Spinal cord (tissue), 10 donors: ENCODE data around the gene TOP3B. TPM values are rescaled to one million over a fixed set of nuclear protein-coding genes. Genes with fewer than 3 reads are reported as not detected.

Experiments
- DNase-seq, 6 donors: peaks; one replicate each; pipeline versions ENCODE4 v3.0.0 to v3.0.0-alpha.2; 2013 to 2015; ENCODE audit warnings: low spot score in 6 of 6, low read depth in 4 of 6
- H3K27ac ChIP-seq: one replicate; pipeline ENCODE4 v1.5.1; 2013; ENCODE audit warnings: low read depth, low read length, control low read depth
- H3K27me3 ChIP-seq: one replicate; pipeline ENCODE4 v1.6.1; 2013; ENCODE audit warnings: low read length; ENCODE audit not compliant: control insufficient read depth, insufficient read depth
- H3K36me3 ChIP-seq: one replicate; pipeline ENCODE4 v1.6.1; 2013; ENCODE audit warnings: low read length; ENCODE audit not compliant: control insufficient read depth, insufficient read depth
- H3K4me1 ChIP-seq: one replicate; pipeline ENCODE4 v1.6.1; 2013; ENCODE audit warnings: low read length; ENCODE audit not compliant: control insufficient read depth, insufficient read depth
- H3K4me3 ChIP-seq: one replicate; pipeline ENCODE4 v1.5.1; 2013; ENCODE audit warnings: low read depth, low read length, control low read depth
- H3K9me3 ChIP-seq: one replicate; pipeline ENCODE4 v1.6.1; 2013; ENCODE audit warnings: low read length; ENCODE audit not compliant: control insufficient read depth, insufficient read depth
- WGBS: methylation state at CpG from one replicate; pipeline ENCODE4 v1.1.5; 2013; ENCODE audit warnings: missing lambda C conversion rate; ENCODE audit not compliant: insufficient coverage; 5-methylcytosine and 5-hydroxymethylcytosine counted together
- polyA plus RNA-seq, 2 donors: library from polyadenylated mRNA; unstranded; fragments of 120-200 nt; gene quantifications; one replicate each; pipeline ENCODE4 v1.2.1, GENCODE V29; 2013; ENCODE audit not compliant: insufficient read length in 2 of 2
- total RNA-seq, 2 donors: library from RNA; depleted of rRNA in 1 of 2; stranded (reverse); fragments of 120-200 nt in 1 of 2; fragments of >200 nt in 1 of 2; gene quantifications; one replicate each; pipeline versions ENCODE4 v1.2.3 to v1.2.4, GENCODE V29; 2013 to 2014
- donor health status: healthy.

The TOP3B gene
- total and polyA plus RNA-seq, 4 donors: 11.5 to 25.8 (median 21.8) TPM

- no peaks in the 10 kb centered on the region for H3K27me3 ChIP-seq
- no peak overlapping the region for H3K27ac ChIP-seq
- no peak overlapping the region for H3K4me3 ChIP-seq
- H3K4me1 ChIP-seq: no peaks in the 10 kb centered on the region
- peaks cover 60% of the 10 kb centered on the region for H3K36me3 ChIP-seq
- H3K9me3 ChIP-seq: no peaks in the 10 kb centered on the region
- no peak for DNase-seq
- 91% methylated on average over 20 of the region's 22 CpGs for WGBS
Observed at GRCh38 chr22:21958360-21959273, 24.0 kb downstream of the TOP3B start.

DNA sequence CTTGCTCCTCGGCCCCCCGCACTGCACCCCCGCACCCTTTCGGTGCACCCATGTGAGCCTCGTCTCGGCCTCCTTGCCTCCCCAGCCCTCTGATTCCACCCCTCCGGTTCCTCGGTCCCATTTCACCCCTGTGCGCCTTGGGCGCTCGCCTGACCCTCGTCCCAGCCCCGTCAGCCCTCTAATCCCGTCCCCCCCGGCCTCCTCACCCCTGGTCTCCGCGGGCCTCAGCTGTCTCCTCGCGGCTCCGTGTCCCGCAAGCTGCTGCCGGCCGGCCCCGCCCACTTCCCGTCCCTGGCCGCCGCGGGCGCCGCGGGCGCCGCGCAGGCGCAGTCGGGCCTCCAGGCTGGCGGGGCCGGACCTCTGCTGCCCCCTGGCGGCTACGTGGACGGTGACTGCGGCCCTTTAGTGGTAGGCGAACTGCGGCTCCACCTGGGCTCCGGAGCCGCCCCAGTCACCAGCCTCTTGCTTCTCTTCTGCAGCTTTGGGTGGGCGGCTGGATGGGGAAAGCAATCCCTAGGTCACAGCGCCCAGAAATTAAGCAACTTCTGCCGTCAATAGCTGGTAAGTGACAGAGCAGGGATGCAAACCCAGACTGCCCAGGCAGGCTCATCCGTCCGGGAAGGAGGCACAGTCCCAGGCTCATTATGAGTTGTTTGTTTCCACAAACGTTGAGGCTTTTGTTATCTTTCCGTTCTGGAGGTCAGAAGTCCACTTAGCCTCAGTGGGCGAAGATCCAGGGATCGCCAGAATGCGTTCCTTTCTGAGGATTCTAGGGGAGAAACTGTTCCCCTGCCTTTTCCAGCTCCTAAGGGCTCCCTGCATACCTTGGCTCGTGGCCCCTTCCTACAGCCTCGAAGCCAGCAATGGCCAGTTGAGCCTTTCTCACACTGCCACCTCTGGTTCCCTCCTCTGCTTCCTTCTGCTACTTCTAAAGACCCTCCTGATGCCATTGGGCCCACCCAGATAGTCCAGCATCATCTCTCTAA is 29.7 kb downstream of the TOP3B start, which contains the start of gene PPM1F:
TSS of gene PPM1F (minus strand) at position 263 of the 986 bp plus-strand sequence. CDS start 6,800 bp downstream, outside the sequence.
- Histone ChIP-seq H3K36me3 (peaks cover 22% of the 10 kb centered on the region), H3K4me1 (peaks cover 41% of the 10 kb centered on the region), H3K9me3 (no peaks in the 10 kb centered on the region), H3K27me3 (no peaks in the 10 kb centered on the region), H3K27ac (no peak within 1 kb of the TSS), H3K4me3 (peak within 1 kb of the TSS; percentile 81)
- peak; percentile 60 to 94 (median 76) for DNase-seq
- WGBS: 12% methylated on average over 58 of the region's 58 CpGs

DNA sequence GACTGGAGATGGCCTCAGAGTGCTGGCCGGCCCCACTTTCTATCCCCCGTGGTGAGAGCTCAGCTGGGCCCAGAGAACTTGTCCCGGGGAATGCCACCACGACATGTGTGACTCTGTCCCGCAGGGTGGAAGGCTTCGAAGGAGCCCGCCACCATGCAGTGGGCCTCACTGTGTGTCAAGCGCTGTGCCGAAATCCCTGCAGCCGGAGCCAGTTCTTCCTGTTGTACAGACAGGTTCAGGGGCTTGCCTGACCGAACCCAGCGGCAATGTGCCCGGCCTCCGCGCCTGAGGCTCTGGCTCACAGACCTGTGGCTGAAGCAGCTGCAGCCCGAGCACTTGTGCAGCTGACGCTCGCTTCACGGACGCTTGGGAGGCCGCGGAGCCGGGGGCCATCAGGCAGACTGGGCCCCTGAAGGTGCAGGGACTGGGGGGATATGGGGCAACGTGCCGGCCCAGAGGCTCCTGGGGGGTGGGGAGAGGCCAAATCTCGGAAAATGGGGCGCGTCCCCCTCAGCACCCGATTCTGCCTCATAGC is 30.6 kb downstream of the TOP3B start:
- H3K9me3 ChIP-seq: no peaks in the 10 kb centered on the region
- H3K27ac ChIP-seq: no peak overlapping the region
- H3K4me3 ChIP-seq: peak overlapping the region; percentile 81
- DNase-seq: peak in 2 of 6 donors; percentile 57 to 60
- no peaks in the 10 kb centered on the region for H3K27me3 ChIP-seq
- H3K36me3 ChIP-seq: peaks cover 23% of the 10 kb centered on the region
- WGBS: 9% methylated on average over 24 of the region's 29 CpGs
- peaks cover 48% of the 10 kb centered on the region for H3K4me1 ChIP-seq

- Histone ChIP-seq H3K36me3 (peaks cover 32% of the 10 kb centered on the region), H3K4me3 (no peak overlapping the region), H3K27me3 (no peaks in the 10 kb centered on the region), H3K4me1 (peaks cover 58% of the 10 kb centered on the region), H3K9me3 (no peaks in the 10 kb centered on the region), H3K27ac (no peak overlapping the region)
- DNase-seq: no peak
- WGBS: 100% methylated on average over 2 of the region's 7 CpGs
Observed at GRCh38 chr22:21951062-21951461, 31.5 kb downstream of the TOP3B start.

DNA sequence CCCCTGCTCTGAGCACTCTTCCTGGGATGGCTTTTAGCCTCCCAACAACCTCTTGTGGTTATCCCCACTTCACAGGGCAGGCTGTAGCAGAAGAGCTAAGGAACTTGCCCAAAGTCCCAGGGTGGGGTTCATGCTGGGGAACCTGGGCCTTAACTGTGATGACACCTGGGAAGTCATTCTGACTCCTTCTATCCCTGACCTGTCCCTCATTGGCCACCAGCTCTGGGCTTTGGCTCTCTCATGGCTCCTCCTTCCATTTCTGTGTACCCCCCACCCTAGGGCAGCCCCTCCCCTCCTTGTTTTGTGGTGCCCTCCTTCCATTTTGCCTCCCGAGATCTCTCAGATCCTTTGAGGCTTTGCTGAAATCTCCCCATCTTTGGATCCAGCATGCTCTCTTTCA is 32.6 kb downstream of the TOP3B start:
- DNase-seq: no peak
- no peak overlapping the region for H3K27ac ChIP-seq
- peaks cover 43% of the 10 kb centered on the region for H3K36me3 ChIP-seq
- 86% methylated on average over 1 of the region's 1 CpG for WGBS
- no peaks in the 10 kb centered on the region for H3K9me3 ChIP-seq
- peaks cover 64% of the 10 kb centered on the region for H3K4me1 ChIP-seq
- H3K27me3 ChIP-seq: no peaks in the 10 kb centered on the region
- H3K4me3 ChIP-seq: no peak overlapping the region

DNA sequence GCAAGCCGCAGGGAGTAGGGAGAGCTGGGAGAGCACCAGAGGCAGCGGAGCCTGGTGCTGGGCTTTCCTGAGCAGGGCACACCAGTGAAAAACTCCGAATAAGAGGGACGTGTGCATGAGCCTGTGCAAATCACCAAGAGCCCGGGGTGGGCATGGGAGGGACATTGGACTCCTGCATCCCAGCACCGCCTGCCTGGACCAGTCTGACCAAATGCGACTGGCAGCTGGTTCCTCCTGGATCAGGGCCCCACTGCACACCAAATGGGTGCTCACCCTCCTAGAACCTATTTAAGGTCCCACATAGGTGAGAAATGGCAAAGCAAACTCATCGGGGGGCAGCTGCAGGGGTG is 33.0 kb downstream of the TOP3B start:
- H3K27ac ChIP-seq: peak overlapping the region; percentile 64
- H3K36me3 ChIP-seq: peaks cover 47% of the 10 kb centered on the region
- H3K9me3 ChIP-seq: no peaks in the 10 kb centered on the region
- no peak overlapping the region for H3K4me3 ChIP-seq
- H3K4me1 ChIP-seq: peaks cover 64% of the 10 kb centered on the region
- no peak for DNase-seq
- WGBS: 92% methylated on average over 7 of the region's 8 CpGs
- no peaks in the 10 kb centered on the region for H3K27me3 ChIP-seq

DNA sequence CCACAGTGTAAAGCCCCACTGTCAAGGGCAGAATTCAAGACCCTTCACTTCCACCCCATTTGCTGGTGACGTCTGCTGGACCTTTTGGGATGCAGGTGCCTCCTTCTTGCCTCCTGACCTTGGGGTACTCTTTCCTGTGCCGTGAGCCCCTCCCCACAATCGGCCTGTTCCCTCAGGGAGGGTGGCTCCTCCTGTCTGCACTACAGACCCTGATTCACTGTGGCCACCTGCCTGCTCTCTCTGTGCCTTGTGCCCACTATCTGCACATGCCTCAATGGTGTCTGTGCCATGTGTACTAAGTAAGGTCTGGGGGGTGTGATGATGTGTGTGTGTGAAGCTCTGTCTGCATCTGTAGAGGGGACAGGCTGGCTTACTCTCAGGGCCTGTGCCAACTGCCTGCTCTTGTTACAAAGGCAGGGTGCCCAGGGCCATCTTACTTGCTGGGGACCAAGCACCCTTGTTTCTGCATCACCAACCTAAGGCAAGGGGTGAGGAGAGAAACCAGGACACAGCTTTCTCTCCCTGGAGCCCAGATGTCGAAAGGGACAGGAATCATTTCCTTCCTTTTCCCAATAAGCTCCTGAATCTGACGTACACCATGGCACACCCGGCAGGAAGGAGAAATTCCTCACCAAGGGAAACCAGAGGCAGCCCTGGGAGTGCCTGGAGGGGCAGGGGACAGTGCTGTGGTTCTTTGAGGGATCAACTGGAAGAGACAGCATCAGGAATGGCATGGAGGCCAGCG is 33.6 kb downstream of the TOP3B start:
- H3K9me3 ChIP-seq: no peaks in the 10 kb centered on the region
- DNase-seq: peak in 1 of 6 donors; percentile 17
- 76% methylated on average over 4 of the region's 7 CpGs for WGBS
- no peak overlapping the region for H3K4me3 ChIP-seq
- H3K36me3 ChIP-seq: peaks cover 53% of the 10 kb centered on the region
- H3K4me1 ChIP-seq: peaks cover 66% of the 10 kb centered on the region
- peak overlapping the region; percentile 64 for H3K27ac ChIP-seq
- no peaks in the 10 kb centered on the region for H3K27me3 ChIP-seq

DNA sequence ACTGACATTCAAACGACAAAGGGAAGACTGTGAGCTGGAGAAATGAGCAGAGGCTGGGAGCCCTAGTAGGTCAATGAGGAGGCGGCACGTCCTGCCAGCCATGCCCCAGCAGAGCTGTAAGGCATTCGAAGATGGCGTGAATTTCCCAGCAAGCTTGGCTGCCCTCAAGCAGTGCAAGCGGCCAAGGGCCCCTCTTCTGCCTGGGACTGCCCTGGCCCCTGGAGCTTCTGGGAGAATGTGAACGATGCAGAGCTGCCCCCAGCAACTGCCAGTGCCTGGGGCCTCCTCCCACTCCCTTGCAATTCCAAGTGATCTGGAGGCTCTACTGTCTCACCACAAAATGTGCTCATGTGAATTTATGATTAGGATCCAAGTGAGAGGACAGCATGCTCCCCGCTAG is 34.2 kb downstream of the TOP3B start:
- DNase-seq: no peak
- no peak overlapping the region for H3K4me3 ChIP-seq
- 72% methylated on average over 8 of the region's 8 CpGs for WGBS
- peaks cover 72% of the 10 kb centered on the region for H3K4me1 ChIP-seq
- peak overlapping the region; percentile 64 for H3K27ac ChIP-seq
- H3K9me3 ChIP-seq: no peaks in the 10 kb centered on the region
- no peaks in the 10 kb centered on the region for H3K27me3 ChIP-seq
- peaks cover 59% of the 10 kb centered on the region for H3K36me3 ChIP-seq
